WTC11 (cell line): ENCODE measurements around the gene BOLA3.

Source experiments
- ATF1 ChIP-seq: sonication (generic); formaldehyde crosslinking; IDR thresholded peaks from 2 replicates; pipeline ENCODE4 v1.8.1; 2023; ENCODE audit warnings: mild to moderate bottlenecking, moderate library complexity, missing genetic modification reagents
- CTCF ChIP-seq: fragments of 200-600 bp; IDR thresholded peaks from 2 replicates; pipeline ENCODE4 v1.8.0; 2022; ENCODE audit warnings: antibody characterized with exemption
- ETV6 ChIP-seq: sonication (generic); formaldehyde crosslinking; IDR thresholded peaks from 2 replicates; pipeline ENCODE4 v1.8.1; 2022; ENCODE audit warnings: mild to moderate bottlenecking, missing genetic modification reagents
- GABPB1 ChIP-seq: sonication (generic); formaldehyde crosslinking; IDR thresholded peaks from 2 replicates; pipeline ENCODE4 v1.8.1; 2023; ENCODE audit warnings: mild to moderate bottlenecking, missing genetic modification reagents
- JUN ChIP-seq: sonication (generic); formaldehyde crosslinking; IDR thresholded peaks from 2 replicates; pipeline ENCODE4 v1.8.0; 2023; ENCODE audit warnings: mild to moderate bottlenecking, missing genetic modification reagents
- NR3C1 ChIP-seq: sonication (generic); formaldehyde crosslinking; conservative IDR thresholded peaks from 2 replicates; pipeline ENCODE4 v1.8.1; 2023; ENCODE audit warnings: low read depth, mild to moderate bottlenecking, missing genetic modification reagents
- USF2 ChIP-seq: sonication (generic); formaldehyde crosslinking; IDR thresholded peaks from 2 replicates; pipeline ENCODE4 v1.8.1; 2023; ENCODE audit warnings: mild to moderate bottlenecking, missing genetic modification reagents, moderate library complexity
- ZNF416 ChIP-seq: fragments of 250-450 bp; sonication (Bioruptor Pico); IDR thresholded peaks from 2 replicates; pipeline ENCODE4 v1.9.0; 2021; ENCODE audit warnings: mild to moderate bottlenecking, inconsistent platforms
- TF ChIP-seq, protein P1 (sequence below): sonication (generic); formaldehyde crosslinking; IDR thresholded peaks from 2 replicates; pipeline ENCODE4 v1.8.0; 2022; ENCODE audit warnings: mild to moderate bottlenecking, missing genetic modification reagents
- TF ChIP-seq, protein P2 (sequence below): sonication (generic); formaldehyde crosslinking; IDR thresholded peaks from 2 replicates; pipeline ENCODE4 v1.8.0; 2022; ENCODE audit warnings: missing genetic modification reagents

- TF ChIP-seq USF2 (CRISPR knock-in tag) (no peak), JUN (CRISPR knock-in tag) (no peak), ATF1 (no peak), CTCF (no peak), ETV6 (no peak), ZNF416 (CRISPR knock-in tag) (no peak), GABPB1 (no peak), NR3C1 (no peak)
- TF ChIP-seq, protein P1, sequence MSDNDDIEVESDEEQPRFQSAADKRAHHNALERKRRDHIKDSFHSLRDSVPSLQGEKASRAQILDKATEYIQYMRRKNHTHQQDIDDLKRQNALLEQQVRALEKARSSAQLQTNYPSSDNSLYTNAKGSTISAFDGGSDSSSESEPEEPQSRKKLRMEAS = no peak
- TF ChIP-seq, protein P2, sequence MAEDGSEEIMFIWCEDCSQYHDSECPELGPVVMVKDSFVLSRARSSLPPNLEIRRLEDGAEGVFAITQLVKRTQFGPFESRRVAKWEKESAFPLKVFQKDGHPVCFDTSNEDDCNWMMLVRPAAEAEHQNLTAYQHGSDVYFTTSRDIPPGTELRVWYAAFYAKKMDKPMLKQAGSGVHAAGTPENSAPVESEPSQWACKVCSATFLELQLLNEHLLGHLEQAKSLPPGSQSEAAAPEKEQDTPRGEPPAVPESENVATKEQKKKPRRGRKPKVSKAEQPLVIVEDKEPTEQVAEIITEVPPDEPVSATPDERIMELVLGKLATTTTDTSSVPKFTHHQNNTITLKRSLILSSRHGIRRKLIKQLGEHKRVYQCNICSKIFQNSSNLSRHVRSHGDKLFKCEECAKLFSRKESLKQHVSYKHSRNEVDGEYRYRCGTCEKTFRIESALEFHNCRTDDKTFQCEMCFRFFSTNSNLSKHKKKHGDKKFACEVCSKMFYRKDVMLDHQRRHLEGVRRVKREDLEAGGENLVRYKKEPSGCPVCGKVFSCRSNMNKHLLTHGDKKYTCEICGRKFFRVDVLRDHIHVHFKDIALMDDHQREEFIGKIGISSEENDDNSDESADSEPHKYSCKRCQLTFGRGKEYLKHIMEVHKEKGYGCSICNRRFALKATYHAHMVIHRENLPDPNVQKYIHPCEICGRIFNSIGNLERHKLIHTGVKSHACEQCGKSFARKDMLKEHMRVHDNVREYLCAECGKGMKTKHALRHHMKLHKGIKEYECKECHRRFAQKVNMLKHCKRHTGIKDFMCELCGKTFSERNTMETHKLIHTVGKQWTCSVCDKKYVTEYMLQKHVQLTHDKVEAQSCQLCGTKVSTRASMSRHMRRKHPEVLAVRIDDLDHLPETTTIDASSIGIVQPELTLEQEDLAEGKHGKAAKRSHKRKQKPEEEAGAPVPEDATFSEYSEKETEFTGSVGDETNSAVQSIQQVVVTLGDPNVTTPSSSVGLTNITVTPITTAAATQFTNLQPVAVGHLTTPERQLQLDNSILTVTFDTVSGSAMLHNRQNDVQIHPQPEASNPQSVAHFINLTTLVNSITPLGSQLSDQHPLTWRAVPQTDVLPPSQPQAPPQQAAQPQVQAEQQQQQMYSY (CRISPR knock-in tag) = no peak
Measured at GRCh38 chr2:74186038-74186437, 38.3 kb upstream of the BOLA3 start.
